GM23248 (cell line): ENCODE results near the gene SOX5. TPM values are rescaled to one million over a fixed set of nuclear protein-coding genes. Genes with fewer than 3 reads are reported as not detected.
"Not testable (repeated sequence)": the region's sequence is repeated elsewhere in the genome, so short reads cannot be mapped to it uniquely, and the experiment has no call there.

Experiments
- DNase-seq: peaks from one replicate; pipeline ENCODE4 v3.0.0-alpha.2; 2015
- H2AFZ ChIP-seq: fragments of 200-600 bp; sonication (generic); 2 replicates; pipeline ENCODE4 v1.6.1; 2016; ENCODE audit warnings: antibody characterized with exemption
- H3F3A ChIP-seq: fragments of 200-600 bp; sonication (generic); 2 replicates; pipeline ENCODE4 v1.6.1; 2016; ENCODE audit warnings: mild to moderate bottlenecking, antibody characterized with exemption, mixed run types; ENCODE audit not compliant: insufficient read depth
- H3K27ac ChIP-seq: fragments of 200-600 bp; sonication (generic); 2 replicates; pipeline ENCODE4 v1.5.1; 2016; ENCODE audit warnings: mild to moderate bottlenecking
- H3K27me3 ChIP-seq: fragments of 200-600 bp; sonication (generic); replicated peaks from 2 replicates; pipeline ENCODE4 v1.6.1; 2016; ENCODE audit warnings: mild to moderate bottlenecking; ENCODE audit not compliant: insufficient read depth
- H3K36me3 ChIP-seq: fragments of 200-600 bp; sonication (generic); 2 replicates; pipeline ENCODE4 v1.6.1; 2016; ENCODE audit warnings: low read depth, mild to moderate bottlenecking
- H3K4me1 ChIP-seq: fragments of 200-600 bp; sonication (generic); 2 replicates; pipeline ENCODE4 v1.6.1; 2016; ENCODE audit warnings: mild to moderate bottlenecking; ENCODE audit not compliant: insufficient read depth
- H3K4me2 ChIP-seq: fragments of 200-600 bp; sonication (generic); one replicate; pipeline ENCODE4 v1.6.1; 2016; ENCODE audit warnings: mild to moderate bottlenecking; ENCODE audit not compliant: unreplicated experiment
- H3K4me3 ChIP-seq: fragments of 200-600 bp; sonication (generic); 2 replicates; pipeline ENCODE4 v1.5.1; 2016; ENCODE audit warnings: mild to moderate bottlenecking
- H3K79me2 ChIP-seq: fragments of 200-600 bp; sonication (generic); 2 replicates; pipeline ENCODE4 v1.6.1; 2016; ENCODE audit warnings: mild to moderate bottlenecking; ENCODE audit not compliant: insufficient read depth
- H3K9ac ChIP-seq: fragments of 200-600 bp; sonication (generic); 2 replicates; pipeline ENCODE4 v1.6.1; 2016; ENCODE audit warnings: mild to moderate bottlenecking
- H3K9me2 ChIP-seq: fragments of 200-600 bp; sonication (generic); 2 replicates; pipeline ENCODE4 v1.6.1; 2016; ENCODE audit warnings: mixed run types, mild to moderate bottlenecking, moderate library complexity; ENCODE audit not compliant: insufficient read depth
- H3K9me3 ChIP-seq: fragments of 200-600 bp; sonication (generic); one replicate; pipeline ENCODE4 v1.6.1; 2017; ENCODE audit warnings: low read depth
- H4K20me1 ChIP-seq: fragments of 200-600 bp; sonication (generic); 2 replicates; pipeline ENCODE4 v1.6.0; 2016; ENCODE audit not compliant: insufficient read depth
- EZH2 ChIP-seq: fragments of 200-600 bp; sonication (generic); IDR thresholded peaks from 2 replicates; pipeline ENCODE4 v1.6.1; 2018; ENCODE audit warnings: antibody characterized with exemption, mild to moderate bottlenecking; ENCODE audit not compliant: insufficient read depth, poor library complexity, severe bottlenecking
- EZH2phosphoT487 ChIP-seq: fragments of 200-600 bp; sonication (generic); IDR thresholded peaks from 2 replicates; pipeline ENCODE4 v1.6.1; 2018; ENCODE audit warnings: antibody characterized with exemption, moderate library complexity, mild to moderate bottlenecking, low read depth; ENCODE audit not compliant: insufficient read depth
- WGBS, 2 experiments: methylation state at CpG; one replicate each; pipeline ENCODE4 v1.1.6; 2015 to 2017; ENCODE audit warnings: low lambda C conversion rate in 2 of 2, low coverage in 1 of 2; ENCODE audit errors: missing lambda C conversion rate in 2 of 2; 5-methylcytosine and 5-hydroxymethylcytosine counted together
- in situ Hi-C: fragments of 300-500 bp; cut with MboI; formaldehyde crosslinking; loops from 2 replicates; pipeline ENCODE4 v1.15.0; 2020
- polyA plus RNA-seq: library from polyadenylated mRNA; unstranded; fragments of >200 nt; fragmentation: Nextera tagmentation; extraction: Ambion mirVana; gene quantifications from 2 replicates; pipeline ENCODE4 v1.2.1, GENCODE V29; 2016
- total RNA-seq: library from RNA; depleted of rRNA; stranded (reverse); fragments of >200 nt; shearing (Covaris generic); gene quantifications from 2 replicates; pipeline ENCODE4 v1.2.3, GENCODE V29; 2014

Gene SOX5
- total and polyA plus RNA-seq, 2 experiments from 2014 or later: not detected

DNA sequence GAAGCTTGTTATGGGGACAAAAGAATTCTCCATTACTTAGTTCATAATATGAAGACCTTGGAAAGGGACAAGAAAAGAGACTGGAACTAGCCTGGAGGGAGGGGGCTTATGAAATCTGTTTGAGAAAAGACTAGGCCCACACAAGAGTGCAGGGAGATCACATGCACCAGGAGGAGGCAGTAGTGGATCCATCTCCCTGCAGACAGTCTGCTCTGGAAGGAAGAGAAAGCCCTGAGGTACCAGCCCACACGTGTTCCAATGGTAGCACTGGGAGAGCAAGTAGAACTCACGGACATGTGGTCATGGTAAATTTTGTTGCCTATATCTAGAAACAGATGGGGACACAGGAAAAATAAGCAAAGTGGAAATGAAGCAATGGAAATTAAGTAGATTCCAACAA lies 445.4 kb downstream of the SOX5 start:
- no peaks in the 10 kb centered on the region for H3K4me1 ChIP-seq
- no peaks in the 10 kb centered on the region for H3K36me3 ChIP-seq

DNA sequence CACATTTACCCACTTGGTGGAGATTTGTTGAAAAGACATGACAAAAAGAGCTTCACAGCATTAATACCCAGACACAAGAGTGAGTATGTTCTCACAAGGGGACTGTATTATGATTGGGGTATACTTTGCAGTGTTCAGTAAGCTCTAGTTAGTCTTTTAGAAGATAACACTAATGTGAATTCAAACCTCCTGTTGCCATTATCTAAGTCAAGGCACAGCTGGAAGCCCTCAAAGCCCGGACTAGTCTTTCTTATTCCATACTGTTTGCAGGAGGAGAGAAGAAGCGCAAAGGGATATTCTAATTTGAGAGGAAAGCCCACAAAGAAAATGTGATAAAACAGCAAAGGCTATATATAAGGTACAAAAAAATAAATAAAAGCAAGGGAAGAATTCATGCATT lies 445.9 kb downstream of the SOX5 start:
- no peak overlapping the region for H3K27ac ChIP-seq
- no peaks in the 10 kb centered on the region for H3F3A ChIP-seq
- H2AFZ ChIP-seq: no peak overlapping the region
- H3K79me2 ChIP-seq: no peaks in the 10 kb centered on the region
- H3K9me2 ChIP-seq: no peaks in the 10 kb centered on the region
- no peak overlapping the region for H3K4me2 ChIP-seq
- WGBS, 2 experiments: 31 to 48% methylated on average over 2 of the region's 2 CpGs
- TF ChIP-seq EZH2 (no peak), EZH2phosphoT487 (no peak)
- no peak overlapping the region for H3K4me3 ChIP-seq
- H3K36me3 ChIP-seq: no peaks in the 10 kb centered on the region
- no peaks in the 10 kb centered on the region for H4K20me1 ChIP-seq
- H3K27me3 ChIP-seq: no peaks in the 10 kb centered on the region
- no peak for DNase-seq
- H3K9me3 ChIP-seq: no peaks in the 10 kb centered on the region
- no peaks in the 10 kb centered on the region for H3K4me1 ChIP-seq
- in situ Hi-C loops: no loop called here
- H3K9ac ChIP-seq: no peak overlapping the region

More for the DNA sequence above, 445.4 kb downstream of the SOX5 start:
- H3K4me2 ChIP-seq: no peak overlapping the region
- no peak overlapping the region for H3K4me3 ChIP-seq
- no peak overlapping the region for H2AFZ ChIP-seq
- no peaks in the 10 kb centered on the region for H3K9me2 ChIP-seq
- in situ Hi-C loops: no loop called here
- H3K27me3 ChIP-seq: no peaks in the 10 kb centered on the region
- H3K27ac ChIP-seq: no peak overlapping the region
- TF ChIP-seq EZH2phosphoT487: no peak
- TF ChIP-seq EZH2: no peak
- no peaks in the 10 kb centered on the region for H3K79me2 ChIP-seq
- H3K9ac ChIP-seq: no peak overlapping the region
- no peak for DNase-seq
- H4K20me1 ChIP-seq: no peaks in the 10 kb centered on the region
- WGBS, 2 experiments: 9 to 27% methylated on average over 2 of the region's 2 CpGs
- H3K9me3 ChIP-seq: no peaks in the 10 kb centered on the region
- H3F3A ChIP-seq: no peaks in the 10 kb centered on the region

DNA sequence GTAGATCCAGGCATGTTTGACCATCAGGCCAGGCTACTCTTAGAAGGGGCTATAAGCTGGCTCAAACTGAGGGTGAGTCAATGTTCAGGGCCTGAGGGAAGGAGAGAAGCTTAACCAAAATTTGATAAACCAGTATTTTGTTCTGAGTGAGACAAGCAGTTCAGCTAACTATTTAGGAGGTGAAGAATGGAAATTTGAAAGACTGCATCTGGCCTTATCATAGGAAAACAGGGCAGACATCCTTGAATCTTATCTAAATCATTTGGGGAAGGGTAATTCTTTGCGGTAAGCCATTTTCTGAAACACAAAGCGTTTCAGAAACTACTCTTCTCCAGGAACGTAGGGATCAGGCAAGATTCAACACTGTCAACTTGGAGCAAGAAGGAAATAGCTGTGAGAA lies 447.2 kb downstream of the SOX5 start:
- Histone ChIP-seq H3K9me2 (no peaks in the 10 kb centered on the region), H2AFZ (no peak overlapping the region), H3K4me3 (no peak overlapping the region), H3K4me1 (no peaks in the 10 kb centered on the region), H3K27me3 (no peaks in the 10 kb centered on the region), H3K79me2 (no peaks in the 10 kb centered on the region), H3F3A (no peaks in the 10 kb centered on the region), H3K36me3 (no peaks in the 10 kb centered on the region), H3K9me3 (no peaks in the 10 kb centered on the region), H3K27ac (no peak overlapping the region), H3K9ac (no peak overlapping the region), H4K20me1 (no peaks in the 10 kb centered on the region), H3K4me2 (no peak overlapping the region)
- DNase-seq: no peak
- TF ChIP-seq EZH2phosphoT487 (no peak), EZH2 (no peak)
- WGBS, 2 experiments: 30 to 38% methylated on average over 3 of the region's 3 CpGs
- in situ Hi-C loops: no loop called here

DNA sequence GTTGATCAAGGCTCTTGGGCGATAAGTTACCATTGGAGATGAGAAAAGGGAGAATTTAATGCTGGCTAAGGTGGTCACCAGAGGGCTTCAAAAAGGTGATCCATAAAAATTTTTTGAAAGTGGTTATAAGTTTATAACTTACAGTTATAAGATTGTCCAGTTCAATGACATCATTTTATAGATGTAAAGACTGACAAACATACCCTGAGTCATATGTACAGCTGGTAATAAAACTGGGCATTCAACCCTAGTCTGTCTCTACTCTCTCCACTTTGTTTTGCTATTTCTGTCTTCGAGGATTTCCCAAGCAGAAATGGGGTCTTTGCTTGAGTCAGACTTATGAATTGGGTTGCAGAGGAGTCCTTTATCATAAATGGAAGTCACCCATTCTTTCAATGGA lies 454.0 kb downstream of the SOX5 start:
- no peak overlapping the region for H2AFZ ChIP-seq
- H3K36me3 ChIP-seq: no peaks in the 10 kb centered on the region
- H3K27ac ChIP-seq: no peak overlapping the region
- H3K9me2 ChIP-seq: no peaks in the 10 kb centered on the region
- in situ Hi-C loops: no loop called here
- no peaks in the 10 kb centered on the region for H3K9me3 ChIP-seq
- TF ChIP-seq EZH2 (no peak), EZH2phosphoT487 (no peak)
- WGBS, 2 experiments: 9% methylated on average over 2 of the region's 2 CpGs
- no peak overlapping the region for H3K4me3 ChIP-seq
- no peaks in the 10 kb centered on the region for H3K27me3 ChIP-seq
- H3K4me2 ChIP-seq: no peak overlapping the region
- H4K20me1 ChIP-seq: no peaks in the 10 kb centered on the region
- no peak overlapping the region for H3K9ac ChIP-seq
- no peaks in the 10 kb centered on the region for H3K4me1 ChIP-seq
- DNase-seq: no peak
- H3K79me2 ChIP-seq: no peaks in the 10 kb centered on the region
- no peaks in the 10 kb centered on the region for H3F3A ChIP-seq

DNA sequence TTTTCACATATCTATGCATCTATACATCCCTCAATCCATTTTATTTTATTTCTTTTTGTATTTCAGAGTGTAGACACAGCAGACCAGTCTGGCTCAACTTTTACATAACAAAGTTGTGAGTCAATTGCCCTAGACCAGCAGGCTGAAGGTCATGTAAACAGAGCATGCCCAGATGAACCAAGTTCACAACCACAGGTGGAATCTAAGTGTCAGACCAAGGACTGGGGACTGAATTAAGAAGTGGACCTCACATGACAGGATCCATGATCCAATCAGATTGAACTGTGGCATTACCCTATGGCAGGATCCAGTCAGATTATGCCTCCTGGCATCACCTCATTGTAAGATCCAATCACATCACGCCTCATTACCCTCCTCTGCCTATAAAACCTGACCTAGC lies 455.8 kb downstream of the SOX5 start:
- H3K4me2 ChIP-seq: no peak overlapping the region
- H3K4me3 ChIP-seq: no peak overlapping the region
- no peaks in the 10 kb centered on the region for H3K36me3 ChIP-seq
- H3K79me2 ChIP-seq: no peaks in the 10 kb centered on the region
- no peaks in the 10 kb centered on the region for H3K27me3 ChIP-seq
- no peak overlapping the region for H3K27ac ChIP-seq
- no peak for DNase-seq
- no peaks in the 10 kb centered on the region for H3F3A ChIP-seq
- no peak overlapping the region for H2AFZ ChIP-seq
- no peaks in the 10 kb centered on the region for H3K9me2 ChIP-seq
- no peaks in the 10 kb centered on the region for H3K4me1 ChIP-seq
- no peaks in the 10 kb centered on the region for H4K20me1 ChIP-seq
- H3K9ac ChIP-seq: no peak overlapping the region
- in situ Hi-C loops: no loop called here
- TF ChIP-seq EZH2phosphoT487 (no peak), EZH2 (no peak)
- H3K9me3 ChIP-seq: no peaks in the 10 kb centered on the region
- WGBS, 2 experiments: 4 to 10% methylated on average over 1 of the region's 1 CpG

DNA sequence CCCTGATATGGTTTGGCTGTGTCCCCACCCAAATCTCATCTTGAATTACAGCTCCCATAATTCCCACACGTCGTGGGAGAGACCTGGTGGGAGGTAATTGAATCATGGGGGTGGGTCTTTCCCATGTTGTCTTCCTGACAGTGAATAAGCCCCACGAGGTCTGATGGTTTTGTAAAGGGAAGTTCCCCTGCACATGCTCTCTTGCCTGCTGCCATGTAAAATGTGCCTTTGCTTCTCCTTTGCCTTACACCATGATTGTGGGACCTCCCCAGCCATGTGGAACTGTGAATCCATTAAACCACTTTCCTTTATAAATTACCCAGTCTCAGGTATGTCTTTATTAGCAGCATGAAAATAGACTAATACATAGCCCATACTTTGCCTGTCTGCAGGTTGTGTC lies 458.4 kb downstream of the SOX5 start:
- H3K9me3 ChIP-seq, DNase-seq, H3K9ac ChIP-seq, H3K4me3 ChIP-seq, H3K36me3 ChIP-seq, H3K4me2 ChIP-seq, H3K9me2 ChIP-seq, H3K27me3 ChIP-seq, H2AFZ ChIP-seq, H3K4me1 ChIP-seq, H3F3A ChIP-seq, H3K27ac ChIP-seq, H3K79me2 ChIP-seq, H4K20me1 ChIP-seq, in situ Hi-C loops: not testable (repeated sequence)
- WGBS, 2 experiments: 9% methylated on average over 3 of the region's 3 CpGs
